COLO829 (cell line): ENCODE results near the gene WNT9B.

Source experiments
- DNase-seq: peaks from one replicate; pipeline ENCODE4 v3.0.0; 2012; ENCODE audit warnings: low spot score

Gene WNT9B

GRCh38 chr17:46881015-46881414 lies 29.6 kb downstream of the WNT9B start:
- no peak for DNase-seq

- DNase-seq: no peak
These were observed 31.3 kb downstream of the WNT9B start for GRCh38 chr17:46882666-46883065.

DNA sequence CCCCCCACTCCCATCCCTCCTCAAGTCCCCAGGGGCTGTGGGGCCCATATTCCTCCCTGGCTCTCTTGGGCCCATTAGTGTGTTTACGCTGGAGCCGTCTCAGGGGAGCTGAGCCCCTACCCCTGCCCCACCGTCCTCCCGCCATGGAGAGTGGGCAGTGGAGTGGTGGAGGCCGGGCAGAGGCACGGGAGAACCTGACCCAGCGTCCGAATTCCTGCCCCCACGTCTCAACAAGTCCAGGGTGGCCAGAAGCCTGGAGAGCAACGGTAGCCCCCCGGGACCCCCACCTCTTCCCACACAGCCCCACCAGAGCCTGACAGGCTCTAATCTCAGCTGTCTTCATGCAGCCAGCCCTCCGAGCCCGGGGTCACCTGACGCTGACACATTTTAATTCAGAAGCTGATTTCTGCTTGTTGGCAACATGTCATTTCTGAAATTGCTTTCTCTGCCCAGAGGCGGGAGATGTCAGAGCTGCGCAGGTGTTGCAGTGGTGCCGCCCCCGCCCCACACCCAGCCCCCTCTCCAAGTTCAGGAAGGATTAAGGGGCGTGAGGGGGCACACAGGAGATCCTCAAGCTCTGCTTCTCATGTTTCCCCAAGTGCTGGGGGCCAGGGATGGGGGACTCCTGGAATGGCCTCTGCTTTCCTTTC lies 32.6 kb downstream of the WNT9B start:
- no peak for DNase-seq

DNA sequence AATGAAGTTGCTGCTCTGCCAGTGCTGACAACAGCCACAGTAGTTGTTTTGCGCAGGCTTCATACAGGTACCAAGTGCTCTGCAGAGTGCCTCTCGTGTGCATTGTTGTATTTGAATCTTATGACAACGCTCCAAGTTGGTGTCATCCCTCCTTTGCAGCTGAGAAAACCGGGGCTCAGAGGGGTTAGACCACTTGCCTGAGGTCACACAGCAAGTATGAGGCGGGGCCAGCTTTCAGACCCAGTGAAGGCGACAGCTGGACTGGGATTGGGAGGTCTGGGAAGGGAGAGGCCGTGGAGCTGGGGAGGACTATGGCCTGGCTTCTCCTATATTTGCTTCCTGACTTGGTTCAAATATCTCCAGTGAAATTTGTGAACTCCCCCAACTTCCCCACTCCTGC lies 33.2 kb downstream of the WNT9B start:
- DNase-seq: no peak

- DNase-seq: no peak
These were observed 34.3 kb downstream of the WNT9B start for GRCh38 chr17:46885415-46886309.

DNA sequence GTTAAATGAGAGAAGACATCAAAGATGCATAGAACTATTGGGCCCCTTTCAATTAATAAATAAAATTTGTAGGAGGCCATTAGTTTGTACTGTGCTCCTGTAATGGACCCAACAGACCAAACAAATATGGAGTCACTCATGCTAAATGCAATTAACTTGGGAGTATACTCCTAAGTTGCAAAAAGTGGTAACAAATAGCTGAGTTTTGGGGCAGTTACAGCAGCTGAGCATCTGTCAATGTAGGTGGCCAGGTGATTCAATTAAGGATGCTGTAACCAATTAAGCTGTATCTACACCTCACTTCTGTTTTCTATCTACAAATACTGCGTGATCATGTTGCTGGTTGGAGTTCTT lies 34.9 kb downstream of the WNT9B start:
- DNase-seq: no peak

DNA sequence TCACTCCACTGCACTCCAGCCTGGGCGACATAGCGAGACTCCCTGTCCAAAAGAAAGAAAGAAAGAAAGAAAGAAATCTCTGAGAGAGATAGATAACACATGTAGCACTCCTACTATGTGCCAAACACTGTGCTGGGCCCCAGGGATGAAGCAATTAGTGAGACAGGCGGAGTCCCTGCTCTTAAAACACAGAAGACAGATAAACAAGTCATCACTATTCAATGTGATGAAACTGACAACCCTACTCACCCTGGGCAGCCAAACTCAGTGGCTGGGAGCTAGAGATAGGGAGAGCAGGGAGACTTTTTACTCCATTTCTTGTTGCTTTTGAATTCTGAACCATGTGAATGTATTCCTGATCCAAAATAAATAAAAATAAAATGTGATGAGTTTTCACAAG lies 36.3 kb downstream of the WNT9B start:
- no peak for DNase-seq

DNA sequence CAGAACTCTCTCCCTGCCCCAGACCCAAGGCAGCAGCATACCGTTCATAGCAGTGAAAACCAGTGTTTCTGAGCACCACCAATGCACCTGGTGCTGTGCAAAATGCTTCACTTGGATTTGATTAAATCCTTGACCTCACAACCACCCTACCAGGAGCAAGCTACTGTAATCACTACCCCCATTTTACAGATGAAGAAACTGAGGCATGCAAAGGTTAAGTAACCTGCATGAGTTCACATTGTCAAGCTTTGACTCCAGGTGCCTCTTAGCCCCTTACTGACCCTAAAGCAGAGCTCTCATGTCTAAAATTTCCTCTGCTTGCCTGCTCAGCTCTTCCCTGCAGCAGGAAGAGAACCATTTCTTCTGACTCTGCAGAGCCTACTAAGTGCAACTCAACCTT lies 37.3 kb downstream of the WNT9B start:
- no peak for DNase-seq

DNA sequence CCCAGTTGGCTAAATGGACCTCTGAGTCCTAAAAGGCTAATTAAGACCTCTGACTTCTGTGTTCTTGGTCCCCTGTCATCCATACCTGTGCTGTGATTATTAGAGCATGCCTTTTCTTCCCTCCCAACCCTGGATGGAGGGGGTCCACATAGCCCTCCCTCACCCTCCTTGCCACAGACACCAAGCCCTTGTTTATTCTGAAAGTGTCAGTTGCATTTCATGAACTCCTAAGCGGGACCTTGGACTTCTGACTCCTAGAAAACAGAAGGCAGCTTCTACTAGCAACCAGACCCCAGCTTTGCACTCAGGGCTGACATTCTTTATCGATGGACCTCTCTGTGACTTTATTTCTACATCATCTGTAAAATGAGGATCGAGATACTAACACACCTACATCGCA lies 38.1 kb downstream of the WNT9B start:
- no peak for DNase-seq

DNA sequence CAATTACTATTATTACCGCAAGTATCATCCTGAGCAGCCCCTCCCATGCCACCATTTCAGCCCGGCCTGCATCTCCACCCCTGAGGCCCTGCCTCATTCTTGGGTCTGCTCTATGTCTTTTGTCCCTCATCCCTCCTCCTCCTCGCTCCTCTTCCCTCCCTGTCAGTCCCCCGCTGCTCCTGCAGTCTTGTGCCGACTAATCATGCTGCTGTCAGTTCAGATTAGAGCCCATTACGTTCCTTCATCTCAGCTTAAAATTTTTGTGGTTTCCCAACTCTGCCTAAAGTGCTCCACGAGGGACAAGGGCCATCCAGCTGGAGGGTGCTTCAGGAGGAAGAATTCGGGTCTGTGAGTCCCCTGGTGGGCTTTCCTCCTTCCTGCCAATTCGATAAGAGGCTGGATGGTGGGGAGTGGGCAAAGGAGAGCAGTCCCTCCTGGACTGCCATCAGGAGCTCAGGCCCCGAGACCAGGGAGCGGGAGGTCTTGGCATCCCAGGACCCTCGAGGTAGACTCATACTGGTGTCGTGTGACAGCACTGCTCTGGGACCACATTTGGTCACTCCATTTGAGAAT lies 38.7 kb downstream of the WNT9B start:
- DNase-seq: no peak

DNA sequence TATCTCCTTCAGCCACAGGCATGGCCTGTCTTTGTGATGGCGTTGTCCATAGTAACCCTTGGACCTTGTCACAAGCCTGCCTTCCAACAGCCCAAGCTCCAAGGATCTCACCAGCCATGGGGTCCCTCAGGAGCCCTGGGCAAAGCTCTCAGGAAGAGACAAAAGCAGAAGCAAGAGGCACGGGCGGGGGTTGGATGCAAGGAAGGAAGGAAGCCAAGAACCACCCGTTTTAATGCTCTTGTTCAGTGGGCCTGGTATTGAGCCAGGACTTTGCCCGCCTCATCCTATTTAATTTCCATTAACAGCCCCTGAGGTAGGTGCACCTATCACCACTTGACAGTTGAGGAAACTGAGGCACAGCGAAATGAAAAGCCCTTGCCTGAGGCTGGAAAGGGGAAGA lies 39.3 kb downstream of the WNT9B start:
- no peak for DNase-seq

GRCh38 chr17:46892192-46892703 lies 40.9 kb downstream of the WNT9B start:
- no peak for DNase-seq

- no peak for DNase-seq
These were observed 42.6 kb downstream of the WNT9B start for GRCh38 chr17:46894024-46894423.

DNA sequence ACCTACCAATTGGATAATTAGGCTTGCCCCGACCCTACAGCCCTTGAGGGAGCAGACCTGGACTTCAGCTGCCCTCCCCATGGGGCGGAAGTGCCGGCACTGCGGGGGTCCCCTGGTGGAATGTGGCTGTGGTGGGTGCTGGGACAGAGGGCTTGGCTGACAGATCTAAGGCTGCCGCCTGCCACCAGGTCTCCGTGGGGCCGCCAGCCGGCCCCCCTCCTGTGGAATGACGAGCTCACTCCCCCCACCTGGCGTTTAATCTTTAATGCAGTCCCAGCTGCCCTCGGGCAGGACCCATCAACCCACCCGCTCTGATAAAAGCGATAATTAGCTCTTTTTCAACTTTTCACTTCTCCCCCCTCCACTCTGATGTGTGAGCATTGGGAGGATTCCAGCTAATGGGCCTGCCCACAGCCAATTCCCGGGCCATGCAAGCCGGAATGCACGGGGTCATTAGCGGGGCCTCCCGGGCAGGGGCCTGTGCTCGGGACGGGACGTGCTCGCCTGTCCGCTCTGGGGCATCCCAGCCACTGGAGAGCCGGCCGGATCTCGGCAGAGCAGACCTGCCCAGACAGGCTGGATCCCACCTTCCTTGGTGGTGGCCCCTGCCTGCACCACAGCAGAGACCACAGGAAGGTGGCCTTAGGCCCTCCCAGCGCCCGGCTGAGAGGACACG lies 43.2 kb downstream of the WNT9B start:
- no peak for DNase-seq

GRCh38 chr17:46895171-46895570 lies 43.8 kb downstream of the WNT9B start:
- DNase-seq: no peak

DNA sequence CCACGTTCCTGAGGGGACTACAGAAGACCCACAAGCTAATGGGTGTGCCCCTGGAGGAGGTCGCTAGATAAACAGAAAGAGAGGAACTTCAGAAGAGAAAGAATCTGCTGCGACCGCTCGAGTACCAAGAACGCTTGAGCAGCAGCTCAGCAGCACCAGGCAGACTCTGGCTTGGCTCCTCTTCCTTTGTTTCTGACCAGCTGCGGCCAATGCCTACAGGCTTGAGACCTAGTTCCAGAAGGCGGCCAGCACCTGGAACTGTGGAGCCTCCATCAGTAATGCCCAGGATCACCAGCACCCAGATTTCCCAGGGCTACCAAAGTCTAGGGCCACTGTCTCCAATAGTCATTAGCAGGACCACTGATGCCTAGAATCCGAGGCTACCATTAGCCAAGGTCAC lies 45.6 kb downstream of the WNT9B start:
- DNase-seq: no peak

- DNase-seq: no peak
These were observed 47.0 kb downstream of the WNT9B start for GRCh38 chr17:46898364-46898763.

GRCh38 chr17:46898860-46899259 lies 47.5 kb downstream of the WNT9B start:
- DNase-seq: no peak

GRCh38 chr17:46901291-46901690 lies 49.9 kb downstream of the WNT9B start:
- no peak for DNase-seq

DNA sequence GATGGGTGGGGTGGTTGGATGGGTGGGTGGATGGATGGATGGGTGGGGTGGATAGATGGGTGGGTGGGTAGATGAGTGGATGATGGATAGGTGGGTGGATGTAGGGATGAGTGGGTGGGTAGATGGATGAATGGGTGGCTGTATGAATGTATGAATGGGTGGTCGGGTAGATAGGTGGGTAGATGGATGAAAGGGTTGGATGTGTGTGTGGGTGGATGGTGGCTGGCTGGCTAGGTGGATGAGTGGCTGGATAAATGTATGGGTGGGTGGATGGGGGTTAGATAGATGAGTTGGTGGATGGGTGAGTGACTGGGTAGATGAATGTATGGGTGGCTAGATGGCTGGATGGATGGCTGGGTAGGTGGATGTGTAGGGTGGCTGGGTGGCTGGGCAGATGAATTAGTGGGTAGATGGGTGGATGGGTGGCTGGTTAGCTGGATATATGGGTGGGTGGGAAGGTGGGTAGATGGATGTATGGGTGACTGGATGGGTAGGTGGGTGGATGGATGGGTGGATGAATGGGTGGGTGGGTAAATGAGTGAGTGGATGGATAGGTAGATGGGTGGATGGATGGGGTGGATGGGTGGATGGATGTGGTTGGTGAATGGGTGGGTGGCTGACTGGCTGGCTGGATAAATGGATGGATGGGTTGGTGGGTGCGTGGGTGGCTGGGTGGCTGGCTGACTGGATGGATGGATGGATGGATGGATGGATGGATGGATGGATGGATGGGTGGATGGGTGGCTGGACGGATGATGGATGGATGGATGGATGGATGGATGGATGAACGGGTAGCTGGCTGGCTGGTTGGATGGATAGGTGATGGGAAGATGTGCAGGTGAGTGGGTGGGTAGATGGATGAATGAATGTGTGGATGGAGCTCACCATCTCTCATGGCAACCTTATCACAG lies 52.6 kb downstream of the WNT9B start:
- no peak for DNase-seq

GRCh38 chr17:46908068-46908737 lies 56.8 kb downstream of the WNT9B start:
- no peak for DNase-seq
